GM08714 (cell line): Measurements from ENCODE around the gene NLRP3.

Experiments
- H3K4me3 ChIP-seq: fragments of 200-500 bp; sonication (Bioruptor generic); 2 replicates; pipeline ENCODE4 v1.5.1; 2014; ENCODE audit warnings: mild to moderate bottlenecking, low read length, inconsistent platforms
- ZNF274 ChIP-seq: IDR thresholded peaks from 2 replicates; pipeline ENCODE4 v1.6.1; 2012; ENCODE audit warnings: mild to moderate bottlenecking, low read depth, low read length

The NLRP3 gene

DNA sequence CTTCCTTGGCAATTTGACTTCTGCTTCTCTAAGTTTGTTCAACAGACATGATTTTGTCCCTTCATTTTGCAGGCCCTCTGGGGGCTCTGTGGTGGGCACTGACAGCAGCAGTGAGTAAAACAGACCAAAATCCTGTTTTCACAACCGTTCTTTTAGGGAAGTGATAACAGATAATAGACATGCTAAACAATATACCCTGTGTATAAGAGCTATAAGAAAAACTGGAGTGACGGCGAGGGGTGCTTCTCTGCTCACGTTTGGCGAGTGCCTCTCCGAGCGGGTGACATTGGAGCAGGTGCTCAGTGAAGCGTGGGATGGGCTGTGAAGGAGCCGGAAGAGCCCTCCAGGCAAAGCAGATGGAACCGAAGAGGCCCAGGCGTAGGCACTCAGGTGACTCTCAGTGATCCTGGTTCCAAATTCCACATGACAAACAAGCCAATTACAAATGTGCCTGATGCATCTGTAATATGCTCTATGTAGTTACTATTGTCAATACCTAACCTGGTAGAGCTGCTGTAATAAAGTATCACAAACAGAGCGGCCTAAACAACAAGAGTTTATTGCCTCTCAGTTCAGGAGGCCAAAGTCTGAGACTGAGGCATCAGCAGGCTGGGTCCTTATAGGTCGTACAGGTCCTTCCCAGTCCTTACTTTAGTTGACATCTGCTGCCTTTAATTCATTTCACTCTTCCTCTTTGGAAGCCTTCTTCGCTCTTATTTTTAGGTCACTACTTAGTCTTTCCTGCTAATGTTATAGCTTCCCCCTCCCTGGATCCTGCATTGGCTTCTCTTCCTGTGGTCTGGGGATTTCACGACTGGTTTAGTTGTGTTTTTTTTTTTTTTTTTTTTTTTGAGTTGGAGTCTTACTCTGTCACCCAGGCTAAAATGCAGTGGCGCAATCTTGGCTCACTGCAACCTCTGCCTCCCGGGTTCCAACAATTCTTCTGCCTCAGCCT is 21.9 kb downstream of the NLRP3 start:
- no peak overlapping the region for H3K4me3 ChIP-seq
- no peak for TF ChIP-seq ZNF274

DNA sequence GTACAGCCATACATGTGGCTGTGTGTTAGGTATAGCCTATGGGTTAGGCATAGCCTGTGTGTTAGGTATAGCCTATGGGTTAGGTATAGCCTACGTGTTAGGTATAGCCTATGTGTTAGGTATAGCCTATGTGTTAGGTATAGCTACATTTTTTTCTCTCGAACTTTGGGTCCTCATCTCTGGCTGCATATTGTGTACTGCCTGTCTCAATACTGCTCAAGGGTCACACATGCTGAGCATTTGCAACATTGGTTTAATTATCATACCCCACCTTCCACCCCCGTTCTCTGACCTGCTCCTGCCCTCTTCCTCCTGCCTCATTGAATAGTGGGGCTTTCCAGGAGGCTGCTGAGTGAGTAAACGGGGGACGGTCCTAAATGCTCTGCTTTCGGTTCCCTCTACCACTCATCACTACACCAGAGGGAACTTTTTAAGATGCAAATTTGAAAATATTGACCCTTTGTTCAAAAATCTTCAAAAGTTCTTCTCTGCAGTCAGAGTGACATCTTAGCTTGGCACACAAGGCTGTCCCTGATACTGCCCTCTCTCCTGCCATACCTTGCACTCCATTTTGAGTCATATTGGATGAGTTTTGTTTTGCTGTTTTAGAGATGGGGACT is 24.1 kb downstream of the NLRP3 start:
- TF ChIP-seq ZNF274: no peak
- H3K4me3 ChIP-seq: no peak overlapping the region

DNA sequence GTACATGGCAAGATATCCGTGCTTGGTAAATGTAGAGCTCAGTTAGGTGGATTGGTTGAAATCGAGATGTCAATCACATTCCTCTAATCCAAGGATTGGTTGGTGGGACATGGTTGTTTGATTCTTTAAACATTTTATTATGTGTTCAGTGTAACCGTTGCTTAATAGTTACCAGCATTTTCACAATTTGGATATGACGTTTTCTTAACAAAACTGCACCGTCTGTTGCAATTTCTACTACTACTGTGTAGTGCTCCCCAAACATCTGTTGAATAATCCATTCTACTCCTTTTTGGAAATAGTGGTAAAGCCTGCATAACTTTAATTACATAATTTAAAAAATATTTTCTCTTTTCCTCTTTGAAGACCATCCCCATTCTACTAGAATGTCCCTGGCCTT is 25.6 kb downstream of the NLRP3 start:
- TF ChIP-seq ZNF274: no peak
- H3K4me3 ChIP-seq: no peak overlapping the region

DNA sequence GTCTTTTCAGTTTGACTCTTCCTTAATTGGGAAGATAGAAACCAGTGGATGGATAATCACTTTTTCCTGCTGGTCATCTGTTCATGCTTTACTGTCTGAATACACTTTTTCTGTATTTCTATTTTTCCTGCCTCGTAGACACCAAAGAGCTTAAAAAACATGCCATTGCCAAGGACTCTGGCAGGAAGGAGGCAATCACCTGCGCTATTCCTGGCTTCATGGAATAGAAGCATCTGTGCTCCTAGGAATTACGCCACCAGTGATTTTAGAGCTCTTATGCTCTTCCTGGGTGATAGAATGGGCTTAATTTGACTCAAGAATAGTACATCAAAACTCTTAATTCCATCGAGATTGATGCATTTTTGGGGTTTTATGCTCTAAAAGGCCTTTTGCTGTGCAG is 26.2 kb downstream of the NLRP3 start:
- H3K4me3 ChIP-seq: no peak overlapping the region

DNA sequence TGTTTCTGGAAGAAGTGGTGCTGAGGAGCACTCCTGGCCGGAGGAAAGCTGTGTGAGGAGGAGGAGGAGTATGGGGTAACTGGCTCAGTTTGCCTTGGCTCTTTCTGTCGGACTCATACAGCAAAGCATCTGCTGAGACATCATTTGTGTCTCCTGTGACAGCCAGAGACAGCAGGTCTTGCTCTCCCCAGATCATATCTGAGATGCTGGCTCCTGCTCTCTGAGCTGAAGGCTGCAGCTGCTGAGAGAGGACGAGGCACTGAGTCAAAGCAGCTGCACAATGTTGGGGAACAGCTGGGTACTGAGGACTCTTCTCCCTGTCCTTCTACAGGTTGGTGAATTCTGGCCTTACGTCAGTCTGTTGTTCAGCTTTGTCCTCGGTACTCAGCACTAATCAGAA is 27.7 kb downstream of the NLRP3 start:
- TF ChIP-seq ZNF274: no peak
- H3K4me3 ChIP-seq: no peak overlapping the region

More for the DNA sequence above, 26.2 kb downstream of the NLRP3 start:
- no peak for TF ChIP-seq ZNF274

DNA sequence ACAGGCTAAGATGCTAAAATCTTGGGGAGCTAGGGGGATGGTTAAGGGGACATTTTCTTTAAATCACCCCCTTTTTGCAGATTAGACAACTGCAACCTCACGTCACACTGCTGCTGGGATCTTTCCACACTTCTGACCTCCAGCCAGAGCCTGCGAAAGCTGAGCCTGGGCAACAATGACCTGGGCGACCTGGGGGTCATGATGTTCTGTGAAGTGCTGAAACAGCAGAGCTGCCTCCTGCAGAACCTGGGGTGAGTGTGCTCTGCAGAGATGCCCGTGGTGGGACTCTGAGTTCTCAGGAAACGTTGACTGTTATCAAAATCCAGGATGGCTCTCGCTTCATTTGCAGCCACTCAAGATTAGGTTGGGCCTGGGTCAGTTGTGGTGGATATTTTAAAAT is 28.6 kb downstream of the NLRP3 start:
- no peak for TF ChIP-seq ZNF274

DNA sequence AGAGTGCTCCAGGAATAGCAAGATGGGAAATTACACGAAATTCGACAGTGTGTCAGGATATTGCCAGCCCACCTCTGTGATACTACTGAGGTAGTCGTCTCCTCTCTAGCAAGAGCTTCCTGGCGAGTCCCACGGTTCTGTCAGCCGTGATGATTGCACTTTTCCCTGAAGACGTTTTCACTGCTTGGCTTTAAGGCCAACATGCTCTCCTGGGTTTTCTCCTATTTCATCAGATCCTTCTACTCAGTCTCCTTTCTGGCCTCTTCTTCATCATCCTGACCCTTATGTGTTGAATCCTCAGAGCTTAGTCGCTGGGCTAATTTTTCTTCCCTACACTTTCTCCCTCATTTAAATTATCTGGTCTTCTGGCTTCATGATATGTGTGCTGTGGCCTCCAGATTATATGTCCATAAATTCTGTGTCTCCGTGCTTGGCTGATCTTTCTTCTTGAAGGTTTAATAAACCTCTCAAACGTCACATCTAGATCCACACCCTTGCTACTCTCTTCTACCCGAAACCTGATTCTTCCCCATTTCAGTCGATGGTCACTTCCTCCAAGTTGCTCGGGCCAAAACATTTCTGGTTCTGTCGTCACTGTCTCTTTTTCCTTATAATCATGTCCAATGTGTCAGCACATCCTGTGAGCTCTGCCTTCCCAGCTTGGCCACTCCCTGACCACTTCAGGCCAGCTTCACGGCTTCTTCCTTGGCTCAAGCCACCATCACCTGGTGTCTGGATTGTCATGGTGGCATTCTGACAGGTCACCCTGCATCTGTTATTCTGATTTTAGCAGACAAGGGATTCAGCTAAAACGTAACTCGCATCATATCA is 29.8 kb downstream of the NLRP3 start:
- TF ChIP-seq ZNF274: no peak
- no peak overlapping the region for H3K4me3 ChIP-seq

More for the DNA sequence above, 28.6 kb downstream of the NLRP3 start:
- H3K4me3 ChIP-seq: no peak overlapping the region

DNA sequence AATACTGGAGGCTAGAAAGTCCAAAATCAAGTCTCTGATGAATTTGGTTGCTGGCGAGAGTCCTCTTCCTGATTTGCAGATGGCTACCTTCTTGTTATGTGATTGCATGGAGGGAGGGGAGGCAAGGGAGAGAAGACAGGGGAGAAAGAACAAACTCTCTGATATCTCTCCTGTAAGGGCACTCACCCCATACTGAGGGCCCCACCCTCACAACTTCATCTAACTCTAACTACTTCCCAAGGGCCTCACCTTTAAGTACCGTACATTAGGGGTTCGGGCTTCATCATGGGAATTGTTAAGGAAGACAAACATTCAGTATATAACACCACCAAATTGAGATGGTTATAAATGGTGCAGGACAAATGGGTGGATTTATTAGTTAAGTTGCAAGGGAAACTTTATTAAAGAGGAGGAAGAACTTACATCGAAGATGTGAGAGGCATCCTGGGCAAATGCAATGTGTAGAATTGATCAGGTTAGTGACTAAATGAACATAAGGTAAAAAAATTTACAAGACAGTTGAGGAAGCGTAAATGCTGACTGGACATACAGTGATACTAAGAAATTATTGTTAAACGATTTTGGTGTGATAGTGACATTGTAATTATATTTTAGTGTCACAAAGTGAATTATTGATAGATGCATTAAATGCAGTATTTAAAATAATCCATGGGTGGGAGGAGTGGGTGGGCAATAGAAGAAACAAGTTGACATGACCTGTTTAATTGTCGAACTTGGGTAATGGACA is 31.4 kb downstream of the NLRP3 start:
- no peak for TF ChIP-seq ZNF274
- H3K4me3 ChIP-seq: no peak overlapping the region

DNA sequence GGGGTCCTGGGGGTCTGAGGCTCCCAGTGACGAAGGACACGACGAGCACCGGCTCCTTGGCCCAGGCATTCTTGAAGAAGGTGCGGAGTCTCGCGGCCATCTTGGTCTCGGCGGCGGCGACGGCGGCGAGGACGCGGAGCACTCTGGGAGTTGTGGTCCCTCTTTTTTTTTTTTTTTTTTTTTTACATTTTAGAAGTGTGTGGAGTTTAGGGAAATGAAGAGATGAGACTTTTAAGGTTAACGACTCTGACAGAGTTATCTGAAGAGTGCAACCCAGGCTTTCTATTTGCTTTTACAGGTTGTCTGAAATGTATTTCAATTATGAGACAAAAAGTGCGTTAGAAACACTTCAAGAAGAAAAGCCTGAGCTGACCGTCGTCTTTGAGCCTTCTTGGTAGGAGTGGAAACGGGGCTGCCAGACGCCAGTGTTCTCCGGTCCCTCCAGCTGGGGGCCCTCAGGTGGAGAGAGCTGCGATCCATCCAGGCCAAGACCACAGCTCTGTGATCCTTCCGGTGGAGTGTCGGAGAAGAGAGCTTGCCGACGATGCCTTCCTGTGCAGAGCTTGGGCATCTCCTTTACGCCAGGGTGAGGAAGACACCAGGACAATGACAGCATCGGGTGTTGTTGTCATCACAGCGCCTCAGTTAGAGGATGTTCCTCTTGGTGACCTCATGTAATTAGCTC is 32.3 kb downstream of the NLRP3 start:
- H3K4me3 ChIP-seq: no peak overlapping the region
- no peak for TF ChIP-seq ZNF274

DNA sequence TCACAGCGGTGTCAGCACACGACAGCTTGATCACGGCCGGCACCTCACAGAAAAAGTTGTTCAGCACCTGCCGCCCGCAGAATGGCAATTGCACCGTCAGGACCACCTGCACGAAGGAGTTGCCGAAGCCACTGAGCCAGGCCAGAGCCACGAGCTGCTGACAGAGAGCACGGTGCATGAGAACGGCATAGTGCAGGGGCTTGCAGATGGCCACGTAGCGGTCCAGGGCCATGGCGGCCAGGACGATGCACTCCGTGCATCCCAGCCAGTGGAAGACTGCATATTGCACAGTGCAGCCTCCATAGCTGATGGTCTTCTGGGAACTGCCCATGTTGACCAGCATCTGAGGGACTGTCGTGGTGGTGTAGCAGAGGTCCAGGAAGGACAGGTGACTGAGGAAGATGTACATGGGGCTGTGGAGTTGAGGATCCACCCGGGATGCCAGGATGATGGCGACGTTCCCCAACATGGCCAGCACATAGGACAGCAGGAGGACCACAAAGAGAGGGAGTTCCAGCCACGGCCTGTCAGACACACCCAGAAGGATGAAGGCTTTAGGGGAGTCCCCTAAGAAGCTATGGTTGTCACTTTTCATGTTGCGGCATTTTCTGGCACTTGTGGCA is 35.5 kb downstream of the NLRP3 start:
- no peak for TF ChIP-seq ZNF274
- no peak overlapping the region for H3K4me3 ChIP-seq

DNA sequence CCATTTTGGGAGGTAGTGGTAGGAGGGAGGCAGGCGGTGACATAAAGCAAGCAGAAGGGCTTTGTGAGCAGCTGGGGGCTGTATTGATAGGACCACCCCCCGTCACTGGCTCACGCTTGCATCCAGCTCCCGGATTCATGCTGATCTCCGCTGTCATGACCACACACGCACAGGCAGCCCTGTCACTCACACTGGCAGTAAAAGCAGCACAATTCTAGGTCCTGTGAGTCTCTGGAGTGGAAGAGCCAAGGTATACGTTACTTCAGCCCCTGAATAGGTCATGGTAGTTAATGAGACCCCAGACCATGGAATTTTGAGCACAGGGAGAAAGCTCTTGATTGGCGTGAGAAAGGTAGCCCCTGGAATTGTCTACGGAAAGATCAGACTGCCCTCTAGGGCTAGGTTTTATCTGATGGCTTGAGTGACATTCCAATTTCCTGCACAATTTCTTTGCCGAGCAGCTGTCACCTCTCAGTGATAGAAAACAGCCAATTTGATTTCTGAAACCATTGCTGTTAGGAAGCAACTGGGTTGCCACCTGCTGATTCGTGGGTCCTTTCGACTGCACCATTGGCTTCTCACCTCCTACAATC is 36.6 kb downstream of the NLRP3 start:
- no peak for TF ChIP-seq ZNF274
- H3K4me3 ChIP-seq: no peak overlapping the region

DNA sequence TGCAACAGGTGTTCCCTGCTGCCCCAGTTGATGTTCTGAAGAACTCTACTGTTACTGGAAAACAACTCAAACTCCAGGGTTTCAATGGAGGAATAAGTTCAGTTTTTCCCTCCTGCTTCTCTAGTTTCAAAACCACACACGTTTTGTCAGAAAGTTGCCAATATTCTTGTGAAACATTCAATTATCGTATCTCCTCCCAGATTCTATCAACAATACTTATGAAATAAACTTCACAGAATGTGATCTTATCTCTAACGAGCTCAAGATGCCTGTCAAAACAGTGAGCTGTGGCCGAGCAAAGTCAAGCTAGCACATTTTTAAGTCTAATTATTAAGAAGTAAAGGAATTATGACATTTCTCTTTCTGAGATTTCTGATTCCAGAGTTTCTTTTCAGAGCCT is 37.3 kb downstream of the NLRP3 start:
- no peak overlapping the region for H3K4me3 ChIP-seq
- TF ChIP-seq ZNF274: no peak

DNA sequence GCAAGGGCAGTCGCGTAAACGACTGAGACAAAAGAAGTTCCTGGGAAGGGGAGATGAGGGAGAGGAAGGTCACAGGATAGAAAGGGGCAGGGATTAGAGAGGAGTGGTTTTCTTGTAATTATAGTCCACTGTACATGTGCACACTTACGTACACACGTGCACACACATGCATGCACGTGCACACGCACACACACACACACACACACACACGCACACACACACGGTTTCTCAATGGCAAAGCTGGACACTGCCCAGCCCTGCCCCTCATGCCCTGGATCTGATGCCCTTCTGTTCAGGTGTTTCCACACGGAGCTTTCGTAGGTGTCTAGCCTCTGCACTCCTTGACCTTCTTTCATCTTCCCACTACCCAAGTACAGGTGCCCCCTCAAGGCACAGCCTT is 38.0 kb downstream of the NLRP3 start:
- H3K4me3 ChIP-seq: no peak overlapping the region

More for the DNA sequence above, 38.0 kb downstream of the NLRP3 start:
- TF ChIP-seq ZNF274: no peak
